ENCODE data around the gene LRRC27.

GRCh38 chr10:132363921-132364593 is 32.1 kb downstream of the LRRC27 start:
- TF ChIP-seq CTCF (IDR thresholded peaks at IDR 0.05 in 8 of 11, conservative IDR thresholded peaks at IDR 0.05 in 3 of 11) (no peak), POLR2AphosphoS5 (IDR thresholded peaks at IDR 0.05) (no peak), POLR2A (IDR thresholded peaks at IDR 0.05) (no peak)

Measured in spleen (tissue), 7 donors.